ENCODE results near the gene ASTL.

DNA sequence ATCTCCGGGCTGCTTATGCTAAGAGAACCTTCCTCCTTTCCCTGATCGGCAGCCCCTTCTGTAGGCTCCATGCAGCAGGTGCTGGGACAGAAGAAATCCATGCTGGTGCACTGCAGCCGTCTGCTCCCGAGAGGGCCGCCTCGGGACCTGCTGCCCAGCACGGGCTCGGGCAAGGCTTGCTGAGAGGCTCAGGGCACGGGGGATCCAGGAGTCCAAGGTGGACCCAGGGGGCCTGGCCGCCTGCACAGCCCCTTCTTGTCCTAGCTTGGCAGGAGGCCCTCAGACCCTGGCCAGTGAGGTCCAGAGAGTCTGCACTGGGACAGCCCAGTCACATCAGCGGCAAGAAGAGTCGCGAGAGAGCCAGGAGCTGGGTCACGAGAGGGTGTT lies 20.2 kb upstream of the ASTL start:
- TF ChIP-seq, protein P1, sequence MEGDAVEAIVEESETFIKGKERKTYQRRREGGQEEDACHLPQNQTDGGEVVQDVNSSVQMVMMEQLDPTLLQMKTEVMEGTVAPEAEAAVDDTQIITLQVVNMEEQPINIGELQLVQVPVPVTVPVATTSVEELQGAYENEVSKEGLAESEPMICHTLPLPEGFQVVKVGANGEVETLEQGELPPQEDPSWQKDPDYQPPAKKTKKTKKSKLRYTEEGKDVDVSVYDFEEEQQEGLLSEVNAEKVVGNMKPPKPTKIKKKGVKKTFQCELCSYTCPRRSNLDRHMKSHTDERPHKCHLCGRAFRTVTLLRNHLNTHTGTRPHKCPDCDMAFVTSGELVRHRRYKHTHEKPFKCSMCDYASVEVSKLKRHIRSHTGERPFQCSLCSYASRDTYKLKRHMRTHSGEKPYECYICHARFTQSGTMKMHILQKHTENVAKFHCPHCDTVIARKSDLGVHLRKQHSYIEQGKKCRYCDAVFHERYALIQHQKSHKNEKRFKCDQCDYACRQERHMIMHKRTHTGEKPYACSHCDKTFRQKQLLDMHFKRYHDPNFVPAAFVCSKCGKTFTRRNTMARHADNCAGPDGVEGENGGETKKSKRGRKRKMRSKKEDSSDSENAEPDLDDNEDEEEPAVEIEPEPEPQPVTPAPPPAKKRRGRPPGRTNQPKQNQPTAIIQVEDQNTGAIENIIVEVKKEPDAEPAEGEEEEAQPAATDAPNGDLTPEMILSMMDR (IDR thresholded peaks at IDR 0.05; ENCODE audit: insufficient read depth, low read depth, low read length), result no peak
- TF ChIP-seq EZH2 (IDR thresholded peaks at IDR 0.05; ENCODE audit: insufficient read depth, low read length), result no peak

All from astrocyte (in vitro differentiated cells and primary cell).